Stomach smooth muscle (tissue), 2 donors: ENCODE data around the gene CDCA8.
"Not testable (repeated sequence)": the region's sequence is repeated elsewhere in the genome, so short reads cannot be mapped to it uniquely, and the experiment has no call there.

Experiments used
- H3K27ac ChIP-seq: one replicate; pipeline ENCODE4 v1.7.0; 2013; ENCODE audit warnings: mild to moderate bottlenecking, low read length, inconsistent platforms
- H3K27me3 ChIP-seq, 2 donors: one replicate each; pipeline ENCODE4 v1.7.0; 2013; ENCODE audit warnings: low read length in 2 of 2; ENCODE audit not compliant: insufficient read depth in 2 of 2, control insufficient read depth in 1 of 2
- H3K36me3 ChIP-seq, 2 donors: one replicate each; pipeline ENCODE4 v1.7.0; 2013; ENCODE audit warnings: low read length in 2 of 2; ENCODE audit not compliant: control insufficient read depth in 2 of 2, insufficient read depth in 2 of 2
- H3K4me1 ChIP-seq: one replicate; pipeline ENCODE4 v1.7.0; 2013; ENCODE audit warnings: low read length; ENCODE audit not compliant: control insufficient read depth, insufficient read depth
- H3K4me3 ChIP-seq, 2 donors: one replicate each; pipeline ENCODE4 v1.7.0; 2013; ENCODE audit warnings: low read length in 2 of 2
- H3K9ac ChIP-seq, 2 donors: one replicate each; pipeline ENCODE4 v1.7.0; 2013; ENCODE audit warnings: low read length in 2 of 2, mild to moderate bottlenecking in 1 of 2
- H3K9me3 ChIP-seq, 2 donors: one replicate each; pipeline ENCODE4 v1.7.0; 2013; ENCODE audit warnings: low read length in 2 of 2; ENCODE audit not compliant: control insufficient read depth in 2 of 2
- donor health status: healthy.
- donor health status: Pancreatic carcinoma.

Gene CDCA8

DNA sequence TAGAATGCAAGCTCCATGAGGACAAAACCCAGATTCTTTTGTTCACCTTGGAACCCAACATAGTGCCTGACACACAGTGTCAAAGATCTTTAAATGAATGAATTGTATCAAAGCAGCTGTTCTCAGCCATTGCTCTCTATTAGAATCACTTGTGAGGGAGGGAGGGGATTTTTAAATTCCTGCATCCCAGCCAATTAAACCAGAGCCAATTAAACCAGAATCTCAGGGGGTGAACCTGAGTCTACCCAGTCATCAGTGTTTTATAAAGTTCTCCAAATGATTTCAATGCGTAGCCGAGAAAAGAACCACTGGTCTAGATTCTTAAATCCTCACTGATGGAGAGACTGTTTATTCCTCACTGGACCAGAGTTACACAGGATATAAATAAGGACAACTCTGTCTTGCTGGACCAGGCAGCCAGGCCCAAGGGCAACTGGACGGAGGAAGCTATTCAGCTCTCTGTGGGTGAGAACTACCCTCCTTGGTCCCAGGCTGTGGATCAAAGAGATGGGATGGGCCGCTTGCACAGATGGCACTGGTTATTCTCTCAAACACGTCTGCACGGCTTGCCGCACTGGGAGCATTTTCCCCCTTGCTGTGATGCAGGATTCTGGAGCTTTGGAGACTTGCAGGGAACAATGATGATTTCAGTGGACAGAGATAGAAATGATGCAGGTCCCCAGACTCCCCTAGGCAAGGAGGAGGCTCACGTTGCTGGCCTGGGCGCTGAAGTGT is 20.0 kb upstream of the CDCA8 start:
- no peaks in the 10 kb centered on the region for H3K36me3 ChIP-seq
- peaks cover 10 to 15% of the 10 kb centered on the region in 2 donors for H3K27me3 ChIP-seq
- peaks cover 10% of the 10 kb centered on the region for H3K4me1 ChIP-seq
- no peak overlapping the region for H3K4me3 ChIP-seq
- no peak overlapping the region for H3K9ac ChIP-seq
- no peak overlapping the region for H3K27ac ChIP-seq
- H3K9me3 ChIP-seq: no peaks in the 10 kb centered on the region

DNA sequence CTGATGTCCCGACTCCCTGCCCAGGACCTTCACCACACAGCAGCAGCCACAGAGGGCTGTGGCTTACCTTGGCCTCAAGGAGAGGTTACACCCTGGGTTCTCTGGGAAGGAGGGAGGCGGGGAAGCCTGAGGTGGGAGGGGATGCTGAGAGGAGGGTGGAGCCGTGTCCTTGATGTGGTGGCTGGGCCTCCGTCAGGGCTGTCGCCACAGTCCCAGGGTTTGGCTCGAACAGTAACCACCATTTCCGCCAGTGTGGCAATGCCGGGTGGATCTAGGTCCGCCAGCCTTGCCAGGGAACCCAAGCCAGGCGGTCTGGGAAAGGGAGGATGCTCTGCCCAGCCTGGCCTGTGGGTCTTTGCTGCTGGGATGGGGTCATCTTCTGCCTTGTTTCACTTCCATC is 18.4 kb upstream of the CDCA8 start:
- Histone ChIP-seq H3K27me3 (peaks cover 2 to 11% of the 10 kb centered on the region in 2 donors), H3K27ac (no peak overlapping the region), H3K9me3 (no peaks in the 10 kb centered on the region), H3K4me3 (no peak overlapping the region), H3K4me1 (peaks cover 10% of the 10 kb centered on the region), H3K36me3 (no peaks in the 10 kb centered on the region), H3K9ac (no peak overlapping the region)

DNA sequence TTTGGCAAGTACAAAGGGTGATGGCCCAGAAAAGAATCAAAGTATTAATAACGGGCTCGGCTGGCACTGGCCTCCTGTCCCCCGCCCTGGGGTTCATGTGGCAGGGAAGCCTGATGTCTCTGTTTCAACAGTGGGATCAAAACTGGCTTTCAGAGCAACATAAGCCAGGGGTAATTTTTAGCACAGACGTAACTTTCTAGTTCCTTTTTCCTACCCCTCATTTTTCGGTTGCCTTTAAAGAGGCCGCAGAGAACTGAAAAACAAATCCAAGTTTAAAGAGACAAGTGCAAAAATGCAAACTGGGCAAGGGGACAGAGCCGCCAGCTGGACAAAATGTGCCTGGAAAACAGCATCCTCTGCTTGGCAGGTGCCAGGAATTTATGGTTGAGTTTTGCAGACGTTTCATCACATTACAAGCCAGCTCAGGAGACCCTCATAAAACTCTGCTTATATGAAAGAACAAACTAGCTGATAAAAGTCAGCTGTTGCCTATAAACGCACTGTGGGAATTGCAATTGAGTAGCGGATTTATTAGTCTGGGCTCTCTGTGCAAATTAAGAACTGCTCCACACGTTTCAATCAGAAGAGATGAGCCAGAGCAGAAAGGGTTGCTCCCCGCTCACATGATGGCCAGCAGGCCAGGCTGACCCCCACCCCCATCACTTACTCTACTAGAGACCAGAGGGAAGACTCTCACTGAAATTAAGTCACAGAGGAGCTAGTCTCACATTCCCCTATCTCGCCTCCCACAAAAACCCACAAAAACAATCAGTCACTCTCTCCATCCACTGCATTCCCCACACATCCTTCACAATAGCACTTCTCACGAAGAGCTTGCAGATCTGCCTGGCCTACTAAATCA is 15.8 kb upstream of the CDCA8 start:
- peak overlapping the region in 1 of 2 donors; percentile 15 for H3K4me3 ChIP-seq
- H3K9ac ChIP-seq: peak overlapping the region in 1 of 2 donors; percentile 36
- H3K9me3 ChIP-seq: no peaks in the 10 kb centered on the region
- no peak overlapping the region for H3K27ac ChIP-seq
- peaks cover 10% of the 10 kb centered on the region for H3K4me1 ChIP-seq
- peaks cover 0 to 4% of the 10 kb centered on the region in 2 donors for H3K27me3 ChIP-seq
- H3K36me3 ChIP-seq: no peaks in the 10 kb centered on the region

DNA sequence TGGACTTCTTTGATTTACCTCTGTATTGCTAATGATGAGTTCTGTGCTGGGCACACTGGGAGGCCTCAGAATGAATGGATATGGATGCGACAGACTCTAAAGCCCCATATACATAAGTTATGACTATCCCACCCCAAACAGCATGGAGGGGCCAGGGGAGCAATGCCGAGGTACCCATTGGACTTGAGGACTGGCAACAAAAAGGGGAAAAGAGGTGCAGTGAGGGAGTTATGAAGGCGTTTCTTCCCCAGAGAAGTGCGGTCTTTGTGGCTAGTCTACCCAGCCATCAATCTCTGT is 15.2 kb upstream of the CDCA8 start:
- H3K9me3 ChIP-seq: no peaks in the 10 kb centered on the region
- no peak overlapping the region for H3K4me3 ChIP-seq
- H3K27me3 ChIP-seq: peaks cover 0 to 4% of the 10 kb centered on the region in 2 donors
- H3K27ac ChIP-seq: no peak overlapping the region
- no peaks in the 10 kb centered on the region for H3K36me3 ChIP-seq
- H3K4me1 ChIP-seq: peaks cover 10% of the 10 kb centered on the region
- no peak overlapping the region for H3K9ac ChIP-seq

DNA sequence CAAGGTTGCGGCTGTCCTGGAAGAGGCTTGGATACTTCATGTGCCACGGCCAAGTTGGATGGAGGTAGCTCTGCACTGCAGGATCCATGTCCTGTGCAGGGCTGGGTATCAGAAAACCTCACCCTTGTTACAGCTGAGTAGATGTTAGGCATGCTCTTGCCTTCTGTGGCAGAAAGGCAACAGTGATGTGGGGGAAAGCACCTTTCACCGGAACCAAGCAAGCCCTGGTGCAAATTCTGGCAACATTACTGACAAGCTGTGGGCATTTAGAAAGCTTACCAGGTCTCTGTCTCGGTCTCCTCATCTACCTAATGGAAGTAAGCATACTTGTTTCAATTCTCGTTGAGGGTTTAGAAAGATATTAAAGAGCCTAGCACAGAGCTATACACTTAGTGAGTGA is 14.5 kb upstream of the CDCA8 start:
- H3K36me3 ChIP-seq: peaks cover 3 to 4% of the 10 kb centered on the region in 2 donors
- peaks cover 10% of the 10 kb centered on the region for H3K4me1 ChIP-seq
- no peaks in the 10 kb centered on the region for H3K27me3 ChIP-seq
- H3K9me3 ChIP-seq: no peaks in the 10 kb centered on the region
- no peak overlapping the region for H3K4me3 ChIP-seq
- H3K9ac ChIP-seq: no peak overlapping the region
- H3K27ac ChIP-seq: no peak overlapping the region

DNA sequence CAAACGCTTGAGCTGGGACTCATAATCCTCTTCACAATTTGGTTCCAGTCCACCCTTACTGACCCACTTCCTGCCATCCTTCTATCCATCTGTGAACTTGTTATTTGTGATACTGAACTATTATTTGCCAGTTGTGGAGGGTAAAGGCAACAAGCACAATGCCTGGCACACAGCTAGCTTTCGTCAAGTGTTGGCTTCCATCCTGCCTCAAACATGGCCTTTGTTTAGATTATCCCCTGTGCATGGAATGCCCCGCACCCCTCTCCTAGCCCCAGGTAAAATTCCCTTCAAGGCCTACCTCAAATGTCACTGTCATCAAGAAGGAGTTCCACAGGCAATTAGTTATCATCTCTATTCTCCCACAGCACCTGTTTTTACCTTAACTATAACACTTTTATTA is 11.4 kb upstream of the CDCA8 start:
- peaks cover 20 to 24% of the 10 kb centered on the region in 2 donors for H3K36me3 ChIP-seq
- H3K9me3 ChIP-seq: no peaks in the 10 kb centered on the region
- no peak overlapping the region for H3K27ac ChIP-seq
- peaks cover 3% of the 10 kb centered on the region for H3K4me1 ChIP-seq
- no peaks in the 10 kb centered on the region for H3K27me3 ChIP-seq
- H3K9ac ChIP-seq: no peak overlapping the region
- no peak overlapping the region for H3K4me3 ChIP-seq

DNA sequence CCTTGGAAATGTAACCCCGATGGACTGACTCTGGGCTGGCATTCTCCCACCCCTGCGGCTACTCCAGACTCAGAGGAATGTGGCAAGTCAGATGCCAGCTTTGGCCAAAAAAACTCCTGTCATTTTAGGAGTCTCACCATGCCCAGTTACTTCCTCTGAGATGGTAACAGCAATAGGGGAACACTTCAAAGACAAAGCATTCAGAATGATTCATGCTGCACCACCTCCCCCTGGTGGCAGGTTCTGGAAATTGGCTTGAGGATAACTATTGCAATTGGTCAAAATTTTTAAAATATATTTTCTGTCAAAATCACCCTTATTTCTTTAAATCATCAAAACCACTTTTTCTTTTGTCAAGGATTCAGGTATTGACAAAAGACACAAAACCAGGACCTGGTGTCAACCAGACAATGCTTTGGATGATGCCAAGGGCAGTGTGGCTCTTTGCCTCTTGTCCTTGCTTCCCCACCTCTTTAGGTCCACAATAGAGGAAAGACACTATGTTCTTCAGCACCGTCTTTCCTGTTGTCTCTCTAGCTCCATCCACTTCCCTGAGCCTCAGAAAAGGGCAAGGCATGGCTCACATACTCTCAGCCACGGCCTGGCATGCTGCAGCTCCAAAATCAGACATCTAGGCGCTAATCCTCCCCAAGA is 9.9 kb upstream of the CDCA8 start:
- Histone ChIP-seq H3K4me1 (no peaks in the 10 kb centered on the region), H3K9me3 (no peaks in the 10 kb centered on the region), H3K27me3 (no peaks in the 10 kb centered on the region), H3K36me3 (peaks cover 27 to 30% of the 10 kb centered on the region in 2 donors), H3K9ac (no peak overlapping the region), H3K4me3 (no peak overlapping the region), H3K27ac (no peak overlapping the region)

DNA sequence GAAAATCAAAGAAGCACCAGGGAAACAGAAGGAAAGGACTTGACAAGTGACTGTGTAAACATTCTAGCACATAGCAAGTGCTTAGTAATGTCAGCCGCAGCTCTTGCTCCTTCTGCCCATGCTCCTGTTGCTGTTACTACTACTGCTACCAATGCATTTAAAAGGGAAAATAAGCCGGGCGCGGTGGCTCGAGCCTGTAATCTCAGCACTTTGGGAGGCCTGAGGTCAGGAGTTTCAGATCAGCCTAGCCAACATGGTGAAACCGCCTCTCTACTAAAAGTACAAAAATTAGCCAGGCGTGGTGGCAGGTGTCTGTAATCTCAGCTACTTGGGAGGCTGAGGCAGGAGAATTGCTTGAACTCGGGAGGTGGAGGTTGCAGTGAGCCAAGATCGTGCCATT is 8.1 kb upstream of the CDCA8 start:
- not testable (repeated sequence) for H3K4me3 ChIP-seq, H3K9me3 ChIP-seq, H3K4me1 ChIP-seq, H3K27me3 ChIP-seq, H3K9ac ChIP-seq, H3K27ac ChIP-seq
- H3K36me3 ChIP-seq: peaks cover 30% of the 10 kb centered on the region in 2 donors

DNA sequence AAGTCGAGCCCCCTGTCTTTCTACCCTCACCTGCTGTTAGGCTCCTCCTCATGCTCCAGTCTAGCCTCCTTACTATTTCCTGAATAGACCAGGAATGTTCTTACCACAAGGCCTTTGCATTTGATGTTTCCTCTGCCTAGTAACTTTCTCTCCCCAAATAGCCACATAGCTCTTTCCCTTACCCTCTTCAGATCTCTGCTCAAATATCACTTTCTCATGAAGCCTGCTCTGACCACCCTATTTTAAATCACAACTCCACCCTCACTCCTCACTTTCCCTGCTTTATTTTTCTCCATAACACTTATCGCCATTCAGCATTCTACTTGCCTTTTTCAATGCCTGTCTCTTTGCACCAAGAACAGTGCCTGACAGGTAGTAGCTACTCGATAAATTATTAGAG is 6.6 kb upstream of the CDCA8 start:
- Histone ChIP-seq H3K27me3 (no peaks in the 10 kb centered on the region), H3K27ac (no peak overlapping the region), H3K4me1 (peaks cover 12% of the 10 kb centered on the region), H3K4me3 (no peak overlapping the region), H3K36me3 (peaks cover 30% of the 10 kb centered on the region in 2 donors), H3K9ac (no peak overlapping the region), H3K9me3 (no peaks in the 10 kb centered on the region)

DNA sequence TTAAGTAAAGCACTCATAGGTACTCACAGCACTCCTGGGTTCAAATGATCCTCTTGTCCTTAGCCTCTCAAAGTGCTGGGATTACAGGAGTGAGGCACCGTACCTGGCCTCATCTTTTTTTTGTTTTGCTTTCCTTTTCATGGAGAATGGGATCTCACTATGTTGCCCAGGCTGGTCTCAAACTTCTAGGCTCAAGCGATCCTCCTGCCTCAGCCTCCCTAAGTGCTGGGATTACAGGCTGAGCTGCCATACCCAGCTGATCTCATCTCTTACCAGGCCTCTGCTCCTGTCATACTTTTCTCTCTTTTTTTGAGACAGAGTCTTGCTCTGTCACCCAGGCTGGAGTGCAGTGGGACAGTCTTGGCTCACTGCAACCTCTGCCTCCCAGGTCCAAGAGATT is 4.6 kb upstream of the CDCA8 start:
- H3K9ac ChIP-seq, H3K27ac ChIP-seq, H3K9me3 ChIP-seq, H3K4me3 ChIP-seq, H3K27me3 ChIP-seq: not testable (repeated sequence)
- peaks cover 26% of the 10 kb centered on the region for H3K4me1 ChIP-seq
- H3K36me3 ChIP-seq: peaks cover 26 to 27% of the 10 kb centered on the region in 2 donors
